CD4-positive, alpha-beta T cell treated with Interleukin-17A for 4 hours (primary cell): Measurements from ENCODE around the gene FAM193A.
A peak's percentile ranks its signal among the peaks of the same experiment; 100 is the strongest.
"Not testable (repeated sequence)": the region's sequence is repeated elsewhere in the genome, so short reads cannot be mapped to it uniquely, and the experiment has no call there.

Experiments
- DNase-seq: peaks from one replicate; pipeline ENCODE4 v3.0.0-alpha.2; 2020; ENCODE audit warnings: mixed read lengths

FAM193A gene

DNA sequence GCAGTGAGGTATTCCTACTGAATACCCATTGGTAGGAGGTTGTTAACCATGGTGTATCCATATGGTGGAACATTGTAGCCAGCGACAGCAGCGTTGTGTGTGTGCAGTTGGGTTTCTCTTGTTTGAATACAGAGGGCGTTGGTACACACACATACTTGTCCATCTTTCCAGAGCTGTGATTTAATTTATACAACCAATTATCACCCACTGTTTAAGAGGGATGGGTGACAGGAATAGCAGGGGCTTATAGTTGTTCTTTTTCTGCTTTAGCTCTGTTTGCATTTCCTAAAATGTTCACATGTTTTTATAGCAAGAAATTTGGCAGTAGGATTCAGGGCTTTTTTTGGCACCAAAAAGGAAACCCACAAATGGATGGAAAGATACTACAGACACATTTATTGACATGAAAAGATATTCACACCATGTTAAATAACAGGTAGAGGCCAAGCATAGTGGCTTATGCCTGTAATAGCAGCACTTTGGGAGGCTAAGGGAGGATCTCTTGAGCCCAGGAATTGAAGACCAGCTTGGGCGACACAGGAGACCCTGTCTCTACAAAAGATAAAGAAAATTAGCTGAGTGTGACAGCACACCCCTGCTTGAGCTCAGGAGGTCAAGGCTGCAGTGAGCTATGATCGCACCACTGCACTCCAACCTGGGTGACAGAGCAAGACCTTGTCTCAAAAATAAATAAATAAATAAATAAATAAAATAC is 159.1 kb downstream of the FAM193A start:
- DNase-seq = no peak

- no peak for DNase-seq
These were observed 160.0 kb downstream of the FAM193A start for GRCh38 chr4:2696423-2696822.

DNA sequence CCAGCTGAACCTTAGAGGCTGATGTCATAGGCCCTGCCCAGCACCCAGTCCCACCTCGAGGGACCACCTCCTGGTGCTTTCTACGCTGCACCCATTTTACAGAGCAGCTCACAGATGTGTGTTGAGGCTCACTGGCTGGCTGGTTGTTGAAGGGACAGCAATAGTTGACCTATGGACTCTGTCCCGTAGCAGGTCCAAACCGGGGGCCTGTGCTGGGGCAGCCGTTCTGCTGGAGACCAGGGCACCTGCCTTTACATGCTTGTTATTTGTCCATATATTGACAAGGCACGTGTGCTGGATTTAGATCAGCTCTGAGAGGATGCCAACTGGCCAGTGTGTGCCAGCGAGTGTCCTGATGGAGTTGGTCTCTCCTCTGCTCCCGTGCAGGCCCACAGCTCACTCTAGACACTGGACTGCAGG is 161.6 kb downstream of the FAM193A start:
- DNase-seq = no peak

DNA sequence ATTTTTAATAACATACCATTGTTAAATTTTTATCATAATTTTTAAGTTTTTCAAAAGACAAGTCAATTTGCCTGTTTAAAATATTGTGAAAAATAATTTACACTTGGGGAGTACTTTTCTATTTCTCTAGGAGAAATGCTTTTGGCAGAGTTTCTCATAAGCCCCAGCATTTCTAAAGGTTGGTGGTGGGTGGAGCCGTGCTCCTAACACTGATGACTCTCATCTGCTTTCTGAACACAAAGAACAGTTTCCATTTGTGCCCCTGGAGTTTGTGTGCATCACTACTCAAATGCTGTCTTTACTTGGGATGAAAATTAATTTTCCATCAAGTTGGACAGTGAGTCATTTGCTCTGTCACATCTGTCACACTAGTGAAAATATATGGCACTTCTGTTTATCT is 162.1 kb downstream of the FAM193A start:
- DNase-seq = no peak

DNA sequence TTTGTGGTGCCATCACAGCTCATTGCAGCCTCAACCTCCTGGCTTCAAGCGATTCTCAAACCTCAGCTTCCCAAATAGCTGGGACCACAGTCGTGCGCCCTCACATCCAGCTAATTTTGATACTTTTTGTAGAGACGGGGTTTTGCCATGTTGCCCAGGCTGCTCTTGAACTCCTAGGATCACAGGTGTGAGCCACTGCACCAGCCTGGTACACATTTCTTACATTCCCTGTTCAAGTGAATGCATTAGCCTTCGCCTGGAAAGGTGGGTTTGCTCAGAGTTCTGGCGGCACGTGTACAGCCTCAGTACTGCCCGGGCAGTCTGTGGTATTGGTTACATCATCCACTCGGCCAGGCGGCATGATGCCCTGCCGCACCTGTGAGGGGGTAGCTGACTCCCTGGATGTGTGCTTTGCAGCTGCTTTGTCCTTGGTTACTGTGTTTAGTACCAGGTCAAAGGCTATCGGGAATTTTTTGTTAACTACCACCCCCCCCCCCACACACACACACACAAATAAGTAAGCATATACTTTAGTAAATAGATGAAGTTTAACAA is 162.6 kb downstream of the FAM193A start:
- no peak for DNase-seq

DNA sequence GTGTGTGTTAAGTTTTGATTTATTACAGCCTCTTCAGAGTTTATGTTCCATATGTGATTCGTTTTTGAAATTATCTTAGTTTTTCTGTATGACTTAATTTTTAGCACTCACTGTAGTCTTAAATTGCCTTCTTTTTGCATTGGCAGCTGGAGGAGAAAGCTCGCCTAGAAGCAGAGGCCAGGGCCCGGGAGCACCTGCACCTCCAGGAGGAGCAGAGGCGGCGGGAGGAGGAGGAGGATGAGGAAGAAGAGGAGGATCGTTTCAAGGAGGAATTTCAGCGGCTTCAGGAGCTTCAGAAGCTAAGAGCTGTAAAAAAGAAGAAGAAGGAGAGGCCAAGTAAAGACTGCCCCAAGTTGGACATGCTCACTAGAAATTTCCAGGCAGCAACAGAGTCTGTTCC is 163.1 kb downstream of the FAM193A start:
- no peak for DNase-seq

DNA sequence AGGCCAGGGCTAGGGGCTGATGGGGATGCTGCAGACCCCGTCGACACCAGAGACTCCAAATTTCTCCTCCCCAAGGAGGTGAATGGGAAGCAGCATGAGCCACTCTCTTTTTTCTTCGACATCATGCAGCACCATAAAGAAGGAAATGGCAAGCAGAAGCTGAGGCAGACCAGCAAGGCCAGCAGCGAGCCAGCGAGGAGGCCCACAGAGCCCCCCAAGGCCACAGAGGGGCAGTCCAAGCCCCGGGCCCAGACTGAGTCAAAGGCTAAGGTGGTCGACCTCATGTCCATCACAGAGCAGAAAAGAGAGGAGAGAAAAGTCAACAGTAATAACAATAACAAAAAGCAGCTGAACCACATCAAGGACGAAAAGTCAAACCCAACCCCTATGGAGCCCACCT is 163.6 kb downstream of the FAM193A start:
- no peak for DNase-seq

DNA sequence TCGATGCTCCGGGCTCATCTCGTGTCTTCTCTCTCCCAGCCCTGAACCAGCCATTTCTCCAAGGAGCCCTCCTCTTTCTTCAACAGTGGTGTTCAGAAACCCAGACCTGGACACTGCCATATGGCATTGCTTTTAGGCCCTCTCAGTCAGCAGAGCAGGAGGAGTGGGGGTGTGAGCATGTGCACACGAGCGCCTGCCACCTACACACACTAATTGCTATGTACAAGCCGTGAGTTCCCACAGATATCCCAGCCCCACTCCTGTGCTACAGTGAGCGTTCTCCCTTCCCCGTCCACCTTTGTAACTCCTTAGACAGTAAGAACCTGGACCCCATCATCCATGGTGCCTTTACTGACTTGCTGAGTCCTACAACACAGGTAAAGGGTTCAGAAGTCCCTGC is 165.9 kb downstream of the FAM193A start:
- DNase-seq = no peak

GRCh38 chr4:2702770-2703169 is 166.3 kb downstream of the FAM193A start:
- no peak for DNase-seq

GRCh38 chr4:2712261-2712842 is 175.9 kb downstream of the FAM193A start:
- DNase-seq = no peak

DNA sequence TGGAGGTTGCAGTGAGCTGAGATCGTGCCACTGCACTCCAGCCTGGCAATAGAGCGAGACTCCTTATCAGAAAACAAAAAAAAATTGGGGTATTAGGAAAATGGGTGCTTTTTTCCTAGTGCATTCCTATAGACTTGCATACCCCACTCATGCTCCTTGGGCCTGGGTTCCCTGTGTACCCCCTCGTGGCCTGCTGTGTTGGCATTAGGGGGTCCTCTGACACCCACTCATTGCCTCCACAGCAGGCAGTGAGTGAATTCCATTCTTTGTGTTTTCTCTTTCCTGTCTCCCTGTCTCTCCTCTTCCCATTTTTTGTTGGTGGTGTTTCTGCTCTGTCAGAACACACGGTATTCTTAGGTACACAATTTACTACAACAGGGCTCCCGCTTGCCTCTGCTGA is 176.9 kb downstream of the FAM193A start:
- no peak for DNase-seq

GRCh38 chr4:2714061-2714770 is 177.8 kb downstream of the FAM193A start:
- DNase-seq = peak; percentile 62

GRCh38 chr4:2714918-2715317 is 178.5 kb downstream of the FAM193A start:
- no peak for DNase-seq

DNA sequence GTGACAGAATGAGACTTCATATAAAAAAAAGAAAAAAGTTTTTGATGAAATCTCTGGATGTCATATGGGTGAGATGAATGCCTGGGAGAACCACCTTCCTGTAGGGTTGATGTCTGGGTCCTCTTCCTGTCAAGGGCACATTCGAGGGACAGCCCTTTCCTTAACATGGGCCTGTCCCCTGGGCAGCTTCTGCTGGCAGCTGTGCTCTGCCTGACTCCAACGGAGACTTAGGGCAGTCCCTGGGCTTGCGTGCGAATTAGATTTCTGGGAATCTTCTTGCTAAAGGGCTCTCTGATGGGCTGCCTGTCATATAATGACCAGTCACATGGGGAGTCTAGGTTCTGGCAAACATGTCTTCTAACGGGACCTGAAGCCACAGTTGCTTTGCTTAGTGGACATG is 179.0 kb downstream of the FAM193A start:
- DNase-seq = no peak

DNA sequence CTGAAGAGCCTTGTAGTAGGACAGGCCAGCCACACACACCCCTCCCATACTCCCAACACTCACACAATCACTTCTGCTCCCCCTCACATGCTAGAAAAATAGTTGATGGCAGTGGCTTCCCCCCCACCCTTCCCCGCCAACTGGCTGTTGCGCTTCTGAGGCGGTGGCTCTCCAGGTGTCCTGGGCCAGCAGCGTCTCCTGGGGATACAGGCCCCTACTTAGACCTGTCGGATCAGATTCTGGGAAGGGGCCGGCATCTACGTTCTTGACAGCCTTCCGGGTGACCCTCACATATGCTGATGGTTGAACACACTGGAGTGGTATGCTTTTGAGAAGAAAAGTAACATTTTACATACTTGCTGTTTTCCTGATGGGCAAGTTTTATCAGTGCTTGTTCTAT is 179.8 kb downstream of the FAM193A start:
- DNase-seq = no peak

DNA sequence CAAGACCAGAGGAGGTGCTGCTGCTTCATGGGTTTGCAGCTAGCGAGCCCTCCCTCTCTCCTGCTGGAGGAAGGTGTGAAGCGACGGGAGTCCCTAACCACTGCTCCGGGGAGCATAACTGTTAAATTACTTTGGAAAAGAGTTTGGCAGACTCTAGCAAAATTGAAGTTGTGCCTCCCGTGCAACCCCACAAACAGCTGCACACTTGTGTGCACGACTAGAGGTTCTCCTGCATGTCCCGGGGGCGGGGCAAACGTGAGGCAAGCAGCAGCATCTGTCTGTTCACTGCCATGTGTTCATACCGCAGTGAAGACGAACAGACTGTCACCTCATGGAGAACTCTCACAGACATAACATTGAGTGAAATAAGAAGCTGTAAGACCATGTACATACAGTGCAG is 185.1 kb downstream of the FAM193A start:
- DNase-seq = no peak

DNA sequence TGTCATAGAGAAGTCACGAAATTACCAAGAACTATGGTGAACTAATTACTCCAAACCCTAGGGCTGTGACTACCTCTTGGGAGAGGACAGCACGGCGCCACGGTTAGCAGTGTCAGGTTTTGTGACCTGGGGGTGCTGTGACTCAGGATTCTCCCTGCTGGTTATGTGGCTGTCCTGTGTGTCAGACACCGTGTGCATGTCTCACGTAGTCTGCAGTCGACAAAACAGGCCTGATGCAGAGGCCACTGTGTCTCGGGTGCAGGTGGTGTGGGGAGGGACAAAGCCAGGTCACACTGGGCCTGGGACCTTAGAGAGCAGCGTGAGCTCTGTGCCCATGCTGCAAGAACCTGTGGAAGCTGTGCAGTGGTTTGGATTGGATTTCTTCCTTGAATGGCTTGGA is 185.6 kb downstream of the FAM193A start:
- no peak for DNase-seq

DNA sequence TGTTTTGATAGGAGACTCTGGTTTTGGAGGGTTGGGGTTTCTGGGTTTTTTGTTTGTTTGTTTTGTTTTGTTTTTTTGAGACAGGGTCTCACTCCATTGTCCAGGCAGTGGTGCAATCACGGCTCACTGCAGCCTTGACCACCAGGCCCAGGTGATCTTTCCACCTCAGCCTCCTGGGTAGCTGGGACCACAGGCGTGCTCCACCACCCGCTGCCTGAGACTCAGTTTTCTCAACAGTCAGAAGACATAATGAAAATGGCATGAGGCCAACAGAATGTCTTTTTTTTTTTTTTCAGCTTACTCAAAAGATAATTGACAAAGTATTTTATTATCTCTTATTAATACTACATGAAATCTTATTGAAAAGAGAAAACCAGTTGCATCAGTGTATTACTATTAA is 187.3 kb downstream of the FAM193A start:
- DNase-seq = no peak

GRCh38 chr4:2725380-2725779 is 188.9 kb downstream of the FAM193A start:
- no peak for DNase-seq

GRCh38 chr4:2726881-2727280 is 190.4 kb downstream of the FAM193A start:
- not testable (repeated sequence) for DNase-seq

DNA sequence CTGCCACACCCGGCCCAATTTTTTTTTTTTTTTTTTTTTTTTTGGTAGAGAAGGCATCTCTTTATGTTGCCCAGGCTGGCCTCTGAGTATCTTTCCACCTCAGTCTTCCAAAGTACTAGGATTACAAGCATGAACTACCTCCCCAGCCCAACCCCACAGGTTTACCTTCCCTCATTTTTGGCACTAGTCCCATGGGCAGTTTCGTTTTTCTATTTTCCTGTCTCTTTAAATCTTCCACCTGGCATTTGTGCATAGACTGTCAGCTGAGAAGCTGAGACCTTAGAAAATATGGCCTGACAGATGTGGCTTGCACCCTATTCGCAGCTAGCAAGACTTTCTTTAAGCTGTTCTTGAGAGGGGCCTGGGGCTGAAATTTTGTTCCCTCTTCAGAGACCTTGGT is 191.8 kb downstream of the FAM193A start:
- no peak for DNase-seq

DNA sequence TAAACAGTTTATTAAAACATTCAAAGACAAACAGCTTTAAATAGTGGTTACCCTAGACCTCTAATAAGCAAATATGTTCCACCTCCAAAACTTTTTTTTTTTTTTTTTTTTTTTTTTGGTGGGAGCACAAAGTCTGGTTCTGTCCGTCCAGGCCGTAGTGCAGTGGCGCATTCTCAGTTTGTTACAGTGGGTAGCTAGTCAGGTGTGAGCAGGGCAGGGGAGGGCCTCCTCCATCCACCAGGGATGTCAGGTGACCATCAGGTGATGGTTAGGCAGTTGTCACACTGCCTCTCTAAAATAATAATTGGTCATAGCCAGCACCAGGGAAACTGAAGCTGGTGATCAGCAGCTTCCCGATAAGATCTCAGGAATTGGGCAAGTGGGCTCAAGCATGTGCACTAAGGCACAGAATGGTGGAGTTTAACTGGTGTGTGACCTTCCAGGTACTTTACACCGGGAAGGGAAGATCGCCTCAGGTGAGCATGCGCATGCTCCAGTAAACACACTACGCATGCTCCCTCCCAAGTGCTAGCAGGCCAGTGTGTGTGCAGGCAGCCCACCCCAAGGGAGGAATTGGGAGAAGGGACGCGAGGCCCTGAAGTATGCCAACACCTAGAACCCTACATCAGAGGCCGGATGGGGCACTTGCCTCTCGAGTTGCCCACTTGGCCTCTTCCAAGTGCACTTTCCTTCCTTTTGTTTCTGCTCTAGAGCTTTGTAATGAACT is 192.5 kb downstream of the FAM193A start:
- no peak for DNase-seq

DNA sequence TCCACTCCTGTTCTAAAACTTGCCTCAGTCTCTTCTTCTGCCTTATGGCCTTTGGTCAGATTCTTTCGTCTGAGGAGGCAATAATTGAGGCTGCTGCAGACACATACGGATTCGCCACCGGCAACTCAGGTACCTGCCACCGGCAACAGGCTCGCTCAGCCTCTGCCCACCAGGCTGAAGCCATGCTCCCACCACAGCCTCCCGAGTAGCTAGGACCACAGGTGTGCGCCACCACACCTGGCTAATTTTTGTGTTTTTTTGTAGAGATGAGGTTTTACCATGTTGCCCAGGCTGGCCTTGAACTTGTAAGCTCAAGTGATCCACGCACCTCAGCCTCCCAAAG is 193.1 kb downstream of the FAM193A start:
- DNase-seq = no peak
